Coronary artery (tissue), 2 donors: Measurements from ENCODE around the gene BGN.

Experiments used
- DNase-seq: peaks from one replicate; pipeline ENCODE4 v3.0.0-alpha.2; 2017; ENCODE audit warnings: low spot score
- H3K27ac ChIP-seq, 2 donors: fragments of 200-600 bp; sonication (generic); one replicate each; pipeline ENCODE4 v1.5.1; 2016 to 2019
- H3K4me3 ChIP-seq: fragments of 200-600 bp; sonication (generic); 2 replicates; pipeline ENCODE4 v1.5.1; 2016; ENCODE audit warnings: mild to moderate bottlenecking, moderate library complexity
- CTCF ChIP-seq: fragments of 200-600 bp; sonication (generic); IDR thresholded peaks from one replicate; pipeline ENCODE4 v1.5.1; 2019; ENCODE audit warnings: antibody characterized with exemption

BGN gene

GRCh38 chrX:153475751-153476281 lies 19.0 kb upstream of the BGN start:
- Histone ChIP-seq H3K27ac (peak overlapping the region; percentile 78 to 91), H3K4me3 (no peak overlapping the region)
- DNase-seq, result no peak
- no peak for TF ChIP-seq CTCF

- no peak for DNase-seq
- no peak for TF ChIP-seq CTCF
- H3K27ac ChIP-seq, result peak overlapping the region; percentile 78 to 91
- peak overlapping the region; percentile 47 for H3K4me3 ChIP-seq
Measured at GRCh38 chrX:153476666-153477363, 18.0 kb upstream of the BGN start.

GRCh38 chrX:153477364-153477857 lies 17.4 kb upstream of the BGN start:
- peak overlapping the region; percentile 78 to 91 for H3K27ac ChIP-seq
- no peak for TF ChIP-seq CTCF
- no peak for DNase-seq
- H3K4me3 ChIP-seq, result peak overlapping the region; percentile 47

- Histone ChIP-seq H3K27ac (peak overlapping the region; percentile 78 to 91), H3K4me3 (no peak overlapping the region)
- DNase-seq, result no peak
- TF ChIP-seq CTCF, result no peak
Measured at GRCh38 chrX:153477901-153478300, 16.9 kb upstream of the BGN start.

GRCh38 chrX:153478746-153479145 lies 16.0 kb upstream of the BGN start:
- no peak for TF ChIP-seq CTCF
- H3K4me3 ChIP-seq, result no peak overlapping the region
- peak overlapping the region in 1 of 2 donors; percentile 91 for H3K27ac ChIP-seq
- DNase-seq, result no peak

- Histone ChIP-seq H3K27ac (no peak overlapping the region), H3K4me3 (no peak overlapping the region)
- TF ChIP-seq CTCF, result no peak
- DNase-seq, result no peak
Measured at GRCh38 chrX:153481043-153481442, 13.7 kb upstream of the BGN start.
